Activated CD4-positive, alpha-beta memory T cell treated with anti-CD3 and anti-CD28 coated beads, Interleukin-2, amount 10 ng/mL, durations not matched to agents 7 days and 5 days (primary cell): ENCODE measurements around the gene POU2F2. TPM values are rescaled to one million over a fixed set of nuclear protein-coding genes. Genes with fewer than 3 reads are reported as not detected.
"Not testable (repeated sequence)": the region's sequence is repeated elsewhere in the genome, so short reads cannot be mapped to it uniquely, and the experiment has no call there.

Experiments used
- CTCF ChIA-PET: fragments of 350-600 bp; sonication (Branson Sonifier 250); formaldehyde crosslinking; loops from one replicate; lab custom pipeline; 2021; ENCODE audit warnings: antibody characterized with exemption, inconsistent platforms; lab: Charles Lee
- POLR2A ChIA-PET: fragments of 350-600 bp; sonication (Branson Sonifier 250); formaldehyde crosslinking; loops from one replicate; lab custom pipeline; 2021; ENCODE audit warnings: antibody characterized with exemption; lab: Charles Lee
- DNase-seq: peaks from one replicate; pipeline ENCODE4 v3.0.0-alpha.2; 2020
- H3K27ac Mint-ChIP-seq: one replicate; pipeline ENCODE4 v1.8.0; 2021; ENCODE audit warnings: mild to moderate bottlenecking, mixed read lengths
- H3K27me3 Mint-ChIP-seq: one replicate; pipeline ENCODE4 v1.8.0; 2021; ENCODE audit warnings: mixed read lengths
- H3K36me3 Mint-ChIP-seq: one replicate; pipeline ENCODE4 v1.8.0; 2021; ENCODE audit warnings: low read depth, mixed read lengths
- H3K4me1 Mint-ChIP-seq: one replicate; pipeline ENCODE4 v1.8.0; 2021; ENCODE audit warnings: mixed read lengths
- H3K4me3 Mint-ChIP-seq: one replicate; pipeline ENCODE4 v1.8.0; 2021; ENCODE audit warnings: mild to moderate bottlenecking, mixed read lengths
- H3K9me3 Mint-ChIP-seq: one replicate; pipeline ENCODE4 v1.8.0; 2021; ENCODE audit warnings: mixed read lengths
- total RNA-seq, 2 experiments: library from RNA; stranded (reverse); gene quantifications; one replicate each; pipeline ENCODE4 v1.2.3, GENCODE V29; 2021

Gene POU2F2
- total RNA-seq, 2 experiments from 2014 or later = 31.3 to 35.8 TPM

- Mint-ChIP-seq H3K27ac (no peak overlapping the region), H3K27me3 (no peaks in the 10 kb centered on the region), H3K4me1 (peaks cover 34% of the 10 kb centered on the region)
Measured at GRCh38 chr19:42108527-42109389, 23.5 kb downstream of the POU2F2 start.

DNA sequence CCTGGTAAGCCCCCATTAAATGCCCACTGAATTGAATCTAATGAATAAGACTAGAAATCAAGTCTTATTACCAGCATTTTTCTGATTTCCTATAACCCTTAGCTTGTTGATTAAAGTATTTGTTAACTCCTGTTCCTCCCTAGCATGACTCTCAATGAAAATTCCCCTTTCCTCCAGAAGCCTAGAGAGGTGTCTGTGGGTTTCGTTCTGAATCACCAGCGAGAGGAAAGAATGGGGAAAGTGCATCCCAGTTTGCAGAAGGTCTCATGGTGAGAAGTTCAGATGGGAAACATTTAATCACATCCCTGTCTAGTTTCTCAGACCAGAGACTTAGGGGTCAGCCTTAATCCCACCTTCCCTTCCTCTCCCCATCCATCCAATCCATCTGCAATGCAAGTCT, 26.9 kb downstream of the POU2F2 start:
- no peak overlapping the region for H3K27ac Mint-ChIP-seq
- H3K36me3 Mint-ChIP-seq = no peaks in the 10 kb centered on the region
- POLR2A ChIA-PET = no interaction called here
- no peak overlapping the region for H3K4me3 Mint-ChIP-seq
- CTCF ChIA-PET = interaction anchor here (1.5 kb wide), 1 partner anchor 335 kb away, joined by 5 read pairs; no protein-coding TSS in a partner anchor
- no peaks in the 10 kb centered on the region for H3K9me3 Mint-ChIP-seq
- no peak for DNase-seq
- no peaks in the 10 kb centered on the region for H3K27me3 Mint-ChIP-seq
- peaks cover 16% of the 10 kb centered on the region for H3K4me1 Mint-ChIP-seq

More at GRCh38 chr19:42108527-42109389, 23.5 kb downstream of the POU2F2 start:
- ChIA-PET POLR2A (no interaction called here), CTCF (interaction anchor here (0.6 to 3.6 kb wide), 37 partner anchors 12 to 331 kb away, joined by 3 to 23 read pairs (median 4); partner anchors contain the start of genes GSK3A and POU2F2)
- Mint-ChIP-seq H3K9me3 (no peaks in the 10 kb centered on the region), H3K36me3 (peaks cover 13% of the 10 kb centered on the region), H3K4me3 (no peak overlapping the region)
- peak; percentile 92 for DNase-seq

GRCh38 chr19:42102877-42103276, 29.4 kb downstream of the POU2F2 start:
- POLR2A ChIA-PET = no interaction called here
- Mint-ChIP-seq H3K4me3 (no peak overlapping the region), H3K36me3 (peaks cover 6% of the 10 kb centered on the region)

DNA sequence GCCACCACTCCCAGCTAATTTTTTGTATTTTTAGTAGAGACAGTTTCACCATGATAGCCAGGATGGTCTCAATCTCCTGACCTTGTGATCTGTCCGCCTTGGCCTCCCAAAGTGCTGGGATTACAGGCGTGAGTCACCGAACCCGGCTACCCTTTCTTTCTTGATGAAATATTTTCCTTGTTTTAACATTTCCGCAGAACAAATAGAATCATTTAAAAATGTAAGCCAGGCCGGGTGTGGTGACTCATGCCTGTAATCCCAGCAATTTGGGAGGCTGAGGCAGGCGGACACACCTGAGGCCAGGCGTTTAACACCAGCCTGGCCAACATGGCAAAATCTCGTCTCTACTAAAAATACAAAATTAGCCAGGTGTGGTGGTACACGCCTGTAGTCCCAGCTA, 32.0 kb downstream of the POU2F2 start:
- H3K9me3 Mint-ChIP-seq, H3K27me3 Mint-ChIP-seq, H3K4me3 Mint-ChIP-seq, DNase-seq, H3K4me1 Mint-ChIP-seq, H3K27ac Mint-ChIP-seq, POLR2A ChIA-PET: not testable (repeated sequence)
- CTCF ChIA-PET = interaction anchor here (1.2 kb wide), 1 partner anchor 10 kb away, joined by 3 read pairs; no protein-coding TSS in a partner anchor
- peaks cover 15% of the 10 kb centered on the region for H3K36me3 Mint-ChIP-seq

More at GRCh38 chr19:42102877-42103276, 29.4 kb downstream of the POU2F2 start:
- no peaks in the 10 kb centered on the region for H3K27me3 Mint-ChIP-seq
- DNase-seq = no peak
- H3K9me3 Mint-ChIP-seq = no peaks in the 10 kb centered on the region
- CTCF ChIA-PET = interaction anchor here (1.0 to 1.4 kb wide), 4 partner anchors 194 to 338 kb away, joined by 3 to 4 read pairs (median 3); no protein-coding TSS in a partner anchor
- H3K27ac Mint-ChIP-seq = no peak overlapping the region
- peaks cover 10% of the 10 kb centered on the region for H3K4me1 Mint-ChIP-seq

DNA sequence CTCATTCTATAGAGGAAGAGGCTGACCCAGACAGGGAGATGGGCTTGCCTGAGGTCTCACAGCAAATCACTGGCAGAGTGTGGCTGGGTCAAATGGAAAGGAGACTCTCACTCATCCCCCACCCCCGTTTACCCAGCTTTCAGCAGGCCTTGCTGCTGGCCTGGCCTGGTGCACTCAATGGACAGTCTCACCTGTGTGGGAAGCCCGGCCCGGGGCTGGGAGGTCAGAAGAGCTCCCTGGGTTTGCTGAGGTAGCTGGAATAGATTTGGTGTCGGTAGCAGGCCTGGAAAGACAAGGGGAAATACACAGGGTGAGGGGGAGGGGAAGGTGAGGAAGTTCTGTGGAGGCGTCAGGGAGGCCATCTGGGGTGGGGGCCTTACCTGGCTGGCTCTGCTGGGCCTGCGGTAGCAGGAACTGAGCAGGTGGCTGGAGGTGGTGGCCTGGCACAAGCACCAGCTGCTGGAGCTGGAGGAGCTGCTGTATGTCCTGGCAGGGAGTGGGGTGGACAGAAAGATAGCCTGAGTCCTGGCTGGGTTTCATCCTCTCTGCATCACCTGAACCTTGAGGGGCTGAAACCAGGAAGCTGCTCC, 32.8 kb downstream of the POU2F2 start:
- no peaks in the 10 kb centered on the region for H3K27me3 Mint-ChIP-seq
- peaks cover 23% of the 10 kb centered on the region for H3K36me3 Mint-ChIP-seq
- no peaks in the 10 kb centered on the region for H3K4me1 Mint-ChIP-seq
- no peaks in the 10 kb centered on the region for H3K9me3 Mint-ChIP-seq
- POLR2A ChIA-PET = interaction anchor here (0.6 to 0.7 kb wide), 2 partner anchors 21 to 25 kb away, joined by 3 read pairs; no protein-coding TSS in a partner anchor
- DNase-seq = no peak
- no peak overlapping the region for H3K4me3 Mint-ChIP-seq
- CTCF ChIA-PET = interaction anchor here (0.7 to 1.2 kb wide), 3 partner anchors 9 to 321 kb away, joined by 3 read pairs; partner anchors contain the start of gene POU2F2
- H3K27ac Mint-ChIP-seq = no peak overlapping the region

GRCh38 chr19:42098781-42099180, 33.5 kb downstream of the POU2F2 start:
- peaks cover 30% of the 10 kb centered on the region for H3K36me3 Mint-ChIP-seq
- H3K27me3 Mint-ChIP-seq = no peaks in the 10 kb centered on the region
- POLR2A ChIA-PET = interaction anchor here (0.6 to 0.7 kb wide), 2 partner anchors 20 to 26 kb away, joined by 3 read pairs; no protein-coding TSS in a partner anchor
- H3K9me3 Mint-ChIP-seq = no peaks in the 10 kb centered on the region
- DNase-seq = no peak
- no peak overlapping the region for H3K4me3 Mint-ChIP-seq
- CTCF ChIA-PET = interaction anchor here (0.7 to 1.1 kb wide), 2 partner anchors 34 to 322 kb away, joined by 3 read pairs; partner anchors contain the start of gene POU2F2
- no peak overlapping the region for H3K27ac Mint-ChIP-seq
- no peaks in the 10 kb centered on the region for H3K4me1 Mint-ChIP-seq

GRCh38 chr19:42097461-42097860, 34.8 kb downstream of the POU2F2 start:
- POLR2A ChIA-PET = no interaction called here
- Mint-ChIP-seq H3K27ac (no peak overlapping the region), H3K36me3 (peaks cover 30% of the 10 kb centered on the region), H3K9me3 (no peaks in the 10 kb centered on the region), H3K27me3 (no peaks in the 10 kb centered on the region), H3K4me3 (no peak overlapping the region), H3K4me1 (no peaks in the 10 kb centered on the region)
- CTCF ChIA-PET = interaction anchor here (0.7 to 1.1 kb wide), 2 partner anchors 11 to 125 kb away, joined by 3 to 5 read pairs; no protein-coding TSS in a partner anchor
- DNase-seq = no peak

GRCh38 chr19:42096255-42096837, 35.9 kb downstream of the POU2F2 start:
- ChIA-PET CTCF (interaction anchor here (1.1 kb wide), 1 partner anchor 12 kb away, joined by 5 read pairs; no protein-coding TSS in a partner anchor), POLR2A (no interaction called here)
- peaks cover 32% of the 10 kb centered on the region for H3K36me3 Mint-ChIP-seq
- H3K27me3 Mint-ChIP-seq = no peaks in the 10 kb centered on the region
- H3K4me1 Mint-ChIP-seq = peaks cover 3% of the 10 kb centered on the region
- no peak overlapping the region for H3K4me3 Mint-ChIP-seq
- no peak overlapping the region for H3K27ac Mint-ChIP-seq
- H3K9me3 Mint-ChIP-seq = no peaks in the 10 kb centered on the region
- DNase-seq = no peak

DNA sequence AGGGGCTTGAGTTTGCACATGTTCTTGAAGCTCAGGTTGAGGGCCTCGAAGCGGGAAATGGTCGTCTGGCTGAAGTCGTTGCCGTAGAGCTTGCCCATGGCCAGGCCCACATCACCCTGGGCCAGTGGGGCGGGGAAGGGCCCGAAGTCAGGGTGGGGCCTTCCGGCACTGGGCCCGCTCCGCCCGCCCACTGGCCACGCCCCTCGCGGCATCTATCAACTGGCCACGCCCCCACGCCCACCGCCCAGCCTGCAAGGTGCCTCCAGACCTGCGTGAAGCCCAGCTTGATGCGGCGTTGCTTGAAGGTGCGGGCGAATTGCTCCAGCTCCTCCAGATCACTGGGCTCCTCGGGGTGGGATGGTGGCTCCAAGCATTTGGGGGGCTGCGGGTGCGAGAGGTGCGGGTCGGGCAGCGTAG, 36.4 kb downstream of the POU2F2 start:
- POLR2A ChIA-PET = no interaction called here
- CTCF ChIA-PET = no interaction called here
- no peaks in the 10 kb centered on the region for H3K27me3 Mint-ChIP-seq
- peaks cover 37% of the 10 kb centered on the region for H3K36me3 Mint-ChIP-seq
- no peaks in the 10 kb centered on the region for H3K9me3 Mint-ChIP-seq
- peaks cover 8% of the 10 kb centered on the region for H3K4me1 Mint-ChIP-seq
- H3K27ac Mint-ChIP-seq = no peak overlapping the region
- H3K4me3 Mint-ChIP-seq = no peak overlapping the region
- DNase-seq = no peak

GRCh38 chr19:42095142-42095813, 37.0 kb downstream of the POU2F2 start:
- ChIA-PET POLR2A (interaction anchor here (1.5 kb wide), 1 partner anchor 19 kb away, joined by 4 read pairs; the partner anchor contains the start of gene ZNF574), CTCF (interaction anchor here (1.3 kb wide), 1 partner anchor 60 kb away, joined by 4 read pairs; no protein-coding TSS in a partner anchor)
- DNase-seq = no peak
- H3K4me1 Mint-ChIP-seq = peaks cover 13% of the 10 kb centered on the region
- no peak overlapping the region for H3K4me3 Mint-ChIP-seq
- no peaks in the 10 kb centered on the region for H3K27me3 Mint-ChIP-seq
- peaks cover 41% of the 10 kb centered on the region for H3K36me3 Mint-ChIP-seq
- no peak overlapping the region for H3K27ac Mint-ChIP-seq
- H3K9me3 Mint-ChIP-seq = no peaks in the 10 kb centered on the region

- ChIA-PET POLR2A (interaction anchor here (0.5 to 1.5 kb wide), 2 partner anchors 18 to 99 kb away, joined by 4 read pairs; partner anchors contain the start of gene ZNF574), CTCF (interaction anchor here (0.8 to 1.3 kb wide), 2 partner anchors 15 to 59 kb away, joined by 3 to 4 read pairs; no protein-coding TSS in a partner anchor)
- no peak for DNase-seq
- H3K4me3 Mint-ChIP-seq = no peak overlapping the region
- peaks cover 26% of the 10 kb centered on the region for H3K4me1 Mint-ChIP-seq
- H3K36me3 Mint-ChIP-seq = peaks cover 38% of the 10 kb centered on the region
- no peaks in the 10 kb centered on the region for H3K9me3 Mint-ChIP-seq
- H3K27ac Mint-ChIP-seq = no peak overlapping the region
- no peaks in the 10 kb centered on the region for H3K27me3 Mint-ChIP-seq
Measured at GRCh38 chr19:42093926-42094325, 38.3 kb downstream of the POU2F2 start.

DNA sequence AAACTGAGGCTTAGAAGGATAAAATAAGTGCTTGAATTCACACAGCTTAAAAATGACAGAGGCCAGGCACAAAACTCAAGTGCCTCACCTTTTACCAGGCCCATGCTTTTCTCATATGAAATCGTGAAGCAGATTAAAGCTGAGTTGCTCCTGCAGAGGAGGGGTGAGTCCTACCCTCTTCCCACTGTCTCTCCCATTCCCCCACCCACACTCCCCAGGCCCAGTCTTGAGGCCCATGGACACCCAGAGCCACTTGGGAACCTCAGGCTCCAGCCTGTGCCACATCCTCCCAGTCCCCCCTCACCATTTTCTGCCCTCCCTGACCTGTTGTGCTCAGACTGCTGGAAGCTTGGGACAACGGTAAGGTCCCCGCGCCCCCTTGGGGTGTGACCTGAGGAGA, 38.7 kb downstream of the POU2F2 start:
- no peaks in the 10 kb centered on the region for H3K9me3 Mint-ChIP-seq
- peaks cover 30% of the 10 kb centered on the region for H3K4me1 Mint-ChIP-seq
- CTCF ChIA-PET = interaction anchor here (1.4 kb wide), 1 partner anchor 15 kb away, joined by 4 read pairs; no protein-coding TSS in a partner anchor
- H3K27me3 Mint-ChIP-seq = no peaks in the 10 kb centered on the region
- H3K27ac Mint-ChIP-seq = no peak overlapping the region
- no peak for DNase-seq
- POLR2A ChIA-PET = interaction anchor here (0.5 to 1.5 kb wide), 2 partner anchors 17 to 100 kb away, joined by 4 read pairs; partner anchors contain the start of gene ZNF574
- H3K4me3 Mint-ChIP-seq = no peak overlapping the region
- peaks cover 37% of the 10 kb centered on the region for H3K36me3 Mint-ChIP-seq
